ENCODE results near the gene TMCO4. TPM values are rescaled to one million over a fixed set of nuclear protein-coding genes. Genes with fewer than 3 reads are reported as not detected.

Gene TMCO4
- total and polyA plus RNA-seq, 2 donors (not counting 1 experiment from before 2014, with no cell fraction given) = 12.5 to 24.3 TPM

- no peak for DNase-seq (ENCODE audit: low read depth in 2 of 2)
- Histone ChIP-seq H4K20me1 (ENCODE audit: control insufficient read depth, extremely low read depth, insufficient read depth, low read length) (peaks cover 2% of the 10 kb centered on the region), H3K79me2 (ENCODE audit: control insufficient read depth, insufficient read depth, low read length) (peaks cover 19% of the 10 kb centered on the region), H3K27ac (ENCODE audit: insufficient read depth, low read length) (no peak overlapping the region), H3K27me3 (ENCODE audit: control insufficient read depth, insufficient read depth, low read length) (no peaks in the 10 kb centered on the region), H3K4me1 (ENCODE audit: control insufficient read depth, extremely low read depth, insufficient read depth, low read length) (peaks cover 9% of the 10 kb centered on the region), H3K4me3 (replicated peaks in 1 of 4; ENCODE audit: control extremely low read depth in 1 of 4, insufficient read depth in 1 of 4, low read depth in 3 of 4, low read length in 4 of 4) (no peak overlapping the region), H3K9me3 (ENCODE audit: control insufficient read depth, insufficient read depth, low read depth, low read length) (no peaks in the 10 kb centered on the region), H3K4me2 (ENCODE audit: extremely low read depth, insufficient read depth, low read length) (no peak overlapping the region), H2AFZ (ENCODE audit: low read length) (no peak overlapping the region), H3K36me3 (ENCODE audit: control insufficient read depth, insufficient read depth, low read length) (peaks cover 8% of the 10 kb centered on the region), H3K9ac (ENCODE audit: insufficient read depth, low read length) (no peak overlapping the region)
- TF ChIP-seq, protein P1, sequence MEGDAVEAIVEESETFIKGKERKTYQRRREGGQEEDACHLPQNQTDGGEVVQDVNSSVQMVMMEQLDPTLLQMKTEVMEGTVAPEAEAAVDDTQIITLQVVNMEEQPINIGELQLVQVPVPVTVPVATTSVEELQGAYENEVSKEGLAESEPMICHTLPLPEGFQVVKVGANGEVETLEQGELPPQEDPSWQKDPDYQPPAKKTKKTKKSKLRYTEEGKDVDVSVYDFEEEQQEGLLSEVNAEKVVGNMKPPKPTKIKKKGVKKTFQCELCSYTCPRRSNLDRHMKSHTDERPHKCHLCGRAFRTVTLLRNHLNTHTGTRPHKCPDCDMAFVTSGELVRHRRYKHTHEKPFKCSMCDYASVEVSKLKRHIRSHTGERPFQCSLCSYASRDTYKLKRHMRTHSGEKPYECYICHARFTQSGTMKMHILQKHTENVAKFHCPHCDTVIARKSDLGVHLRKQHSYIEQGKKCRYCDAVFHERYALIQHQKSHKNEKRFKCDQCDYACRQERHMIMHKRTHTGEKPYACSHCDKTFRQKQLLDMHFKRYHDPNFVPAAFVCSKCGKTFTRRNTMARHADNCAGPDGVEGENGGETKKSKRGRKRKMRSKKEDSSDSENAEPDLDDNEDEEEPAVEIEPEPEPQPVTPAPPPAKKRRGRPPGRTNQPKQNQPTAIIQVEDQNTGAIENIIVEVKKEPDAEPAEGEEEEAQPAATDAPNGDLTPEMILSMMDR (conservative IDR thresholded peaks at IDR 0.05 in 1 of 2, IDR thresholded peaks at IDR 0.05 in 1 of 2; ENCODE audit: low read depth in 1 of 2, low read length in 2 of 2) = no peak
- no peak for TF ChIP-seq EZH2 (IDR thresholded peaks at IDR 0.05; ENCODE audit: low read length, missing control alignments)
Observed at GRCh38 chr1:19657511-19657910, 142.2 kb downstream of the TMCO4 start.

DNA sequence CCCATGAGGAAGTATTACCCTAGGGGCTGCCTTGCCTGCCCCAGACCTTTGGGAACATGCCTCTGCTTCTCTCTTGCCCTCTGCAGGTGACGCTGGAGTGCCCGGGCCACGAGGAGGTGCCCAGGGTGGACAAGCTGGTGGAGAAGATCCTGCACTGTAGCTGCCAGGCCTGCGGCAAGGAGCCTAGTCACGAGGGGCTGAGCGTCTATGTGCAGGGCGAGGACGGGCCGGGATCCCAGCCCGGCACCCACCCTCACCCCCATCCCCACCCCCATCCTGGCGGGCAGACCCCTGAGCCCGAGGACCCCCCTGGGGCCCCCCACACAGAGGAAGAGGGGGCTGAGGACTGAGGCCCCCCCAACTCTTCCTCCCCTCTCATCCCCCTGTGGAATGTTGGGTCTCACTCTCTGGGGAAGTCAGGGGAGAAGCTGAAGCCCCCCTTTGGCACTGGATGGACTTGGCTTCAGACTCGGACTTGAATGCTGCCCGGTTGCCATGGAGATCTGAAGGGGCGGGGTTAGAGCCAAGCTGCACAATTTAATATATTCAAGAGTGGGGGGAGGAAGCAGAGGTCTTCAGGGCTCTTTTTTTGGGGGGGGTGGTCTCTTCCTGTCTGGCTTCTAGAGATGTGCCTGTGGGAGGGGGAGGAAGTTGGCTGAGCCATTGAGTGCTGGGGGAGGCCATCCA, 142.8 kb downstream of the TMCO4 start:
- H3K27ac ChIP-seq (ENCODE audit: insufficient read depth, low read length) = no peak overlapping the region
- H2AFZ ChIP-seq (ENCODE audit: low read length) = no peak overlapping the region
- H3K4me2 ChIP-seq (ENCODE audit: extremely low read depth, insufficient read depth, low read length) = no peak overlapping the region
- H3K9me3 ChIP-seq (ENCODE audit: control insufficient read depth, insufficient read depth, low read depth, low read length) = no peaks in the 10 kb centered on the region
- no peak overlapping the region for H3K9ac ChIP-seq (ENCODE audit: insufficient read depth, low read length)
- peaks cover 23% of the 10 kb centered on the region for H3K79me2 ChIP-seq (ENCODE audit: control insufficient read depth, insufficient read depth, low read length)
- peaks cover 8% of the 10 kb centered on the region for H3K36me3 ChIP-seq (ENCODE audit: control insufficient read depth, insufficient read depth, low read length)
- H4K20me1 ChIP-seq (ENCODE audit: control insufficient read depth, extremely low read depth, insufficient read depth, low read length) = peaks cover 2% of the 10 kb centered on the region
- H3K4me1 ChIP-seq (ENCODE audit: control insufficient read depth, extremely low read depth, insufficient read depth, low read length) = peaks cover 11% of the 10 kb centered on the region
- H3K4me3 ChIP-seq (replicated peaks in 1 of 4; ENCODE audit: control extremely low read depth in 1 of 4, insufficient read depth in 1 of 4, low read depth in 3 of 4, low read length in 4 of 4) = no peak overlapping the region
- H3K27me3 ChIP-seq (ENCODE audit: control insufficient read depth, insufficient read depth, low read length) = no peaks in the 10 kb centered on the region
- TF ChIP-seq, protein P1 (conservative IDR thresholded peaks at IDR 0.05 in 1 of 2, IDR thresholded peaks at IDR 0.05 in 1 of 2; ENCODE audit: low read depth in 1 of 2, low read length in 2 of 2) = no peak
- no peak for TF ChIP-seq EZH2 (IDR thresholded peaks at IDR 0.05; ENCODE audit: low read length, missing control alignments)
- DNase-seq (ENCODE audit: low read depth in 2 of 2) = no peak

GRCh38 chr1:19656134-19656779, 143.5 kb downstream of the TMCO4 start:
- no peak overlapping the region for H2AFZ ChIP-seq (ENCODE audit: low read length)
- H3K27me3 ChIP-seq (ENCODE audit: control insufficient read depth, insufficient read depth, low read length) = no peaks in the 10 kb centered on the region
- H3K79me2 ChIP-seq (ENCODE audit: control insufficient read depth, insufficient read depth, low read length) = peaks cover 28% of the 10 kb centered on the region
- TF ChIP-seq EZH2 (IDR thresholded peaks at IDR 0.05; ENCODE audit: low read length, missing control alignments) = no peak
- TF ChIP-seq, protein P1 (conservative IDR thresholded peaks at IDR 0.05 in 1 of 2, IDR thresholded peaks at IDR 0.05 in 1 of 2; ENCODE audit: low read depth in 1 of 2, low read length in 2 of 2) = no peak
- H3K4me2 ChIP-seq (ENCODE audit: extremely low read depth, insufficient read depth, low read length) = no peak overlapping the region
- H3K4me3 ChIP-seq (replicated peaks in 1 of 4; ENCODE audit: control extremely low read depth in 1 of 4, insufficient read depth in 1 of 4, low read depth in 3 of 4, low read length in 4 of 4) = no peak overlapping the region
- H3K27ac ChIP-seq (ENCODE audit: insufficient read depth, low read length) = no peak overlapping the region
- H3K9ac ChIP-seq (ENCODE audit: insufficient read depth, low read length) = no peak overlapping the region
- H4K20me1 ChIP-seq (ENCODE audit: control insufficient read depth, extremely low read depth, insufficient read depth, low read length) = peaks cover 2% of the 10 kb centered on the region
- H3K4me1 ChIP-seq (ENCODE audit: control insufficient read depth, extremely low read depth, insufficient read depth, low read length) = peaks cover 17% of the 10 kb centered on the region
- no peak for DNase-seq (ENCODE audit: low read depth in 2 of 2)
- H3K36me3 ChIP-seq (ENCODE audit: control insufficient read depth, insufficient read depth, low read length) = peaks cover 8% of the 10 kb centered on the region
- H3K9me3 ChIP-seq (ENCODE audit: control insufficient read depth, insufficient read depth, low read depth, low read length) = no peaks in the 10 kb centered on the region

Measured in fibroblast of lung (primary cell).